Activated CD4-positive, alpha-beta T cell treated with anti-CD3 and anti-CD28 coated beads, Interleukin-2, amount 50 U/mL, for 1 hour (primary cell): ENCODE results near the gene NBPF3.
A peak's percentile ranks its signal among the peaks of the same experiment; 100 is the strongest.
"Not testable (repeated sequence)": the region's sequence is repeated elsewhere in the genome, so short reads cannot be mapped to it uniquely, and the experiment has no call there.

Experiments used
- DNase-seq: peaks from one replicate; pipeline ENCODE4 v3.0.0-alpha.2; 2020

NBPF3 gene, protein sequence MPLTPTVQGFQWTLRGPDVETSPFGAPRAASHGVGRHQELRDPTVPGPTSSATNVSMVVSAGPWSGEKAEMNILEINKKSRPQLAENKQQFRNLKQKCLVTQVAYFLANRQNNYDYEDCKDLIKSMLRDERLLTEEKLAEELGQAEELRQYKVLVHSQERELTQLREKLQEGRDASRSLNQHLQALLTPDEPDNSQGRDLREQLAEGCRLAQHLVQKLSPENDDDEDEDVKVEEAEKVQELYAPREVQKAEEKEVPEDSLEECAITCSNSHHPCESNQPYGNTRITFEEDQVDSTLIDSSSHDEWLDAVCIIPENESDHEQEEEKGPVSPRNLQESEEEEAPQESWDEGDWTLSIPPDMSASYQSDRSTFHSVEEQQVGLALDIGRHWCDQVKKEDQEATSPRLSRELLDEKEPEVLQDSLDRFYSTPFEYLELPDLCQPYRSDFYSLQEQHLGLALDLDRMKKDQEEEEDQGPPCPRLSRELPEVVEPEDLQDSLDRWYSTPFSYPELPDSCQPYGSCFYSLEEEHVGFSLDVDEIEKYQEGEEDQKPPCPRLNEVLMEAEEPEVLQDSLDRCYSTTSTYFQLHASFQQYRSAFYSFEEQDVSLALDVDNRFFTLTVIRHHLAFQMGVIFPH

DNA sequence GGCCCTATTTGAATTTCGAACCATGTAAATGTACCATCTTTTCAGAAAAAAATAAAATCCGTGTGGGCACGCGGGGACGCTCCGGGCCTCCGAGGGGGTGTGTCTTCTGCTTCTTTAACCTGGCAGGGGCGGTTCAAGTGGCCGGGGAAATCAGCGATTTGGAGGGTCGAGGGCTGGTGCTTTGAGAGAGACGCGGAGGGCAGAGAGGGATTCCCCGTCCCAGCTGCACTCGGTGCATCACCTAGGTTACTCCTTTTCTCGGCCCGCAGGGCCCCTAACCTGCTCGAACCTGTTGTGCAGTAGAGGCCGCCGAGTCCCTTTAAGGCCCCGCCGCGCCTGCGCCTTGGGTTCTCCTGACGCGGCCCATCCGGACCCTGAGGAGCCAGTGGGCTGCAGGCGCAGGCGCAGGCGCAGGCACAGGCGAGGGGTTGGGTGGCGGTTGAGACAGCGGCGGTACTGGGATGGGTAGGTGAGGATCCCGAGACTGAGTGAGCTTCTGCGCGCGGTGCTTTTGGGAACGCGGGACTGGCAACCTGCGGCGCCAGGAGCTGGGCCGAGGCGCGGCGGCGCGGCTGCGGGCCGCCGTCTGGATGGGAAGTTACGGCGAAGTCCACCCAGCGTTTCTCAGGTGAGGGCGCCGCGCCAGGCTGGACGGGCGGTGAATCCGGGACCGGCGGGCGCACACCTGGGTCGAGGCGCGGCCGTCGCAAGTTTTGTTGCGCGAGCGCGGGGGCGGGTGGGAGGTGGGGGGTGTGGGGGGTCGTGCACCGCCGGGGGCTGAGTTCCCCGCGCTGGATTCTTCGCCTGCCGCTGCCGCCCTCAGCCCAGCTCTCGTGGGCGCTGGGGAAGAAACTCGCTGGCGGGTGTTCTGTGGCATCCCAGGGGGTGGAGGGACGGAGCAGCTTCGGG, at the start of gene NBPF3:
Gene NBPF3 (plus strand): TSS at position 417 of the 909 bp plus-strand sequence. CDS start 4,950 bp downstream, outside the sequence.
- peak; percentile 83 for DNase-seq

DNA sequence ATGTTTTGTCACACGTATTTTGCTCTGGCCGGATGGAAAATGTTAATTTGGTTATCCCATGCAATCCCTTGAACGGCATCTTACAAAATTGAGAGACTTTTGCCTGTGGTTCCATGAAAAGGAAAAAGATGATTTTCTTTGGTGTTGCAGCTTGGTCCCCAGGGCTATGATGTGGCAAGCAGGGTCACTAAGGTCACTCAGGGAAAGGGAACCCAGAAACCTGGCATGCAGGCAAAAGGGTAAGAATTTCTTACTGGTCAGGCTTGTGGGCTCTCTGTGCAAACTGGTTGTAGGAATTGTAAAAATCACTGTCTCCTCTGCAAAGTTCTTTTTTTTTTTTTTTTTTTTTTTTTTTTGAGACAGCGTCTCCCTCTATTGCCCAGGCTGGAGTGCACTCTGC, 48.4 kb upstream of the NBPF3 start:
- DNase-seq = no peak

DNA sequence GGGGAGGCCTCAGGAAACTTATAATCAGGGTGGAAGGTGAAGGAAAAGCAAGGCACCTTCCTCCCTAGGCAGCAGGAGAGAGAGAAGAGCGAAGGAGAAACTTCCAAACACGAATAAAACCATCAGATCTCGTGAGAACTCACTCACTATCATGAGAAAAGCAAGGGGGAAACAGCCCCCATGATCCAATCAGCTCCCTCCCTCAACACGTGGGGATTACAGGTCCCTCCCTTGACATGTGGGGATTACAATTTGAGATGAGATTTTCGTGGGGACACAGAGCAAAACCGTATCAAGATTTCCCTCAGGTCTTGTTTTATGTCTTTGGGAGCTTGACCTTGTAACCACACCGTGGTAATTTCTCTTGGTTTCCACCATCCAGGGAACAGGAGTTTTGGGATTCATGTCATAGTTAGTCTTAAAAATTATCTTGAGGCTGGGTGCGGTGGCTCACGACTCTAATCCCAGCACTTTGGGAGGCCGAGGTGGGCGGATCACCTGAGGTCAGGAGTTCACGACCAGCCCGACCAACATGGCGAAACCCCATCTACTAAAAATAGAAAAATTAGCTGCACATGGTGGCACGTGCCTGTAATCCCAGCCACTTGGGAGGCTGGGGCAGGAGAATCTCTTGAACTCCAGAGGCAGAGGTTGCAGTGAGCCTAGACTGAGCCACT, 47.2 kb upstream of the NBPF3 start:
- no peak for DNase-seq

DNA sequence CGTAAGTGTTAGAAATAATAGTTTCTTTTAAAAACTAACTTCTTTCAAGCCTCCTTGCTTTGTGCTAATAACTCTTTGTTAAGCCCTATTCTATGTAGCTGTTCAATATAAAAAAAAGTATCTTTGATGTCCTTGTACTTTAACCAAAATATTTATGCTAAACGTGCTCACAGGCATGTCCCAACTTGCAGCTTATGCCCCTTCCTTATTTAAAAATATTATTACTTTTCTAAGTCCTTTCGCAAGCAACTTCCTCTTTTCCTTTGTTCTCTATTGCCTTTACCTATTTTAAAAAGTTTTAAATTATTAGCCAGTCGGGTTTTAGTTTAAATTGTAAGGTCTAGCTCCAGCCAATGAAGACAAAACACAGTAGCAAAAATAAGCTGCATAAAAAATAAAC, 43.4 kb upstream of the NBPF3 start:
- DNase-seq = no peak

DNA sequence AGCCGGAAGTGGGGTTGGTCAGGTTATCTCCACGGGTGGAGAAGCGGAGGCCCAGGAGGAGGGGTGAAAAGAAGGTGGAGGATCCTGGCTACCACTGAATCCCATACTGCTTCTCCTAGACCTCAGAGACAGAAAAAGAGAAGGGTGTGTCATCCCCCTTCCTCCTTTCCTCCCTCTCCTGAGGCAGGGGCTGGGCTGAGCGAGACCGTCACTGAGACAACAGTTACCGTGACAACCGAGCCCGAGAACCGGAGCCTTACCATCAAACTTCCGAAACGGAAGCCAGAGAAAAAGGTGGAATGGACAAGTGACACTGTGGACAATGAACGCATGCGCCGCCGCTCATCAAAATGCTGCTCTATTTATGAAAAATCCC, 42.1 kb upstream of the NBPF3 start:
- DNase-seq = no peak

DNA sequence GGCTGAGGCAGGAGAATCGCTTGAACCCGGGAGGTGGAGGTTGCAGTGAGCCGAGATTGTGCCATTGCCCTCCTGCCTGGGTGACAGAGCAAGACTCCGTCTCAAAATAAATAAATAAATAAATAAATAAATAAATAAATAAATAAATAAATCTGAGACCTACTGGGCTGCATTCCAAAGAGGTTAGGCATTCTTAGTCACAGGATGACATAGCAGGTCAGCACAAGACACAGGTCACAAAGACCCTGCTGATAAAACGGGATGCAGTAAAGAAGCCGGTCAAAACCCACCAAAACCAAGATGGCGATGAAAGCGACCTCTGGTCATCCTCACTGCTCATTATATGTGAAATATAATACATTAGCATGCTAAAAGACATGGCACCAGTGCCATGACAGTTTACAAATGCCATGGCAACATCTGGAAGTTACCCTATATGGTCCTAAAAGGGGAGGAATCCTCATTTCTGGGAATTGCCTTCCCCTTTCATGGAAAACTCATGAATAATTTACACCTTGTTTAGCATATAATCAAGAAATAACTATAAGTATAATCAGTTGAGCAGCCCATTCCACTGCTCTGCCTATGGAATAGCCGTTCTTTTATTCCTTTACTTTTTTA, 38.1 kb upstream of the NBPF3 start:
- DNase-seq = not testable (repeated sequence)

DNA sequence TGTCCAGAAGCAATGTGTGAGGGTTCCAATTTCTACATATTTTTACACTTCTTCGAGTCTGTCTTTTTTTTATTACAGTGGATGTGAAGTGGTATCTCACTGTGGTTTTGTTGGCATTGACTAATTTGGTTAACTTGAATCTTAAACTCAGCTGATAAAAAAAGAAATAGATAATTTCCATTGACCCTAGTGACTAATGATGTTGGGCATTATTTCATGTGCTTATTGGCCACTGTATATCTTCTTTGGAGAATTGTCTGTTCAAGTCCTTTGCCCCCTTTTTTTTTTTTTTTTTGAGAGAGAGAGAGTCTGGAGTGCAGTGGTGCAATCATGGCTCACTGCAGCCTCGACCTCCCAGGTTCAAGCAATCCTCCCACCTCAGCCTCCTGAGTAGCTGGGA, 33.3 kb upstream of the NBPF3 start:
- DNase-seq = no peak

DNA sequence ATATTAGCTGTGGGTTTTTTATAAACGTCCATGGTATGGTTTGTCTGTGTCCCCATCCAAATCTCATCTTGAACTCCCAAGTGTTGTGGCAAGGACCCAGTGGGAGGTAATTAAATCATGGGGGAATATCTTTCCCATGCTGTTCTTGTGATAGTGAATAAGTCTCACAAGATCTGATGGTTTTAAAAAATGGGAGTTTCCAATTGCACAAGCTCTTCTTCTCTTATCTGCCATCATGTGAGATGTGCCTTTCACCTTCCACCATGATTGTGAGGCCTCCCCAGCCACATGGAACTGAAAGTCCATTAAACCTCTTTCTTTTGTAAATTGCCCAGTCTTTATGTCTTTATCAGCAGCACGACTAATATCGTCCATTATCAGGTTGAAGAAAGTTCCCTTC, 30.0 kb upstream of the NBPF3 start:
- DNase-seq = not testable (repeated sequence)

DNA sequence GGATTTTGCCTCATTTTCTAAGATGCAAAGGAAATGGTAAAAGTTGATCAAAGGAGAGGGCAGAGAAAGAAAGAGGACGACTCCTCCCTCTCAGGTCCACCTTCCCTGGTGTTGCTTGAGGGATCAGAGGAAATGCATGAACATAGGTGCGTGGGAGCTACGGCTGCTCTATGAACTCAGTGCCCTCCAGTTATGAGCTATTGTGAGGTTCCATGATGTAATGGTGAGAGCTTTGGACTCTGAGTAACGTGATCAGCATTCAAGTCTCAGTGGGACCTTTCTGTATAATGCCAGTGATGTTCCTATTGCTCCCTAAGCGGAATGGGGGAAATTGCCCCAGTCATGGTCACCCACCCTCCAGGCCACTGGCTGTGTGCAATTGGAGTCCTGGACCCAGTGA, 25.9 kb upstream of the NBPF3 start:
- DNase-seq = no peak

DNA sequence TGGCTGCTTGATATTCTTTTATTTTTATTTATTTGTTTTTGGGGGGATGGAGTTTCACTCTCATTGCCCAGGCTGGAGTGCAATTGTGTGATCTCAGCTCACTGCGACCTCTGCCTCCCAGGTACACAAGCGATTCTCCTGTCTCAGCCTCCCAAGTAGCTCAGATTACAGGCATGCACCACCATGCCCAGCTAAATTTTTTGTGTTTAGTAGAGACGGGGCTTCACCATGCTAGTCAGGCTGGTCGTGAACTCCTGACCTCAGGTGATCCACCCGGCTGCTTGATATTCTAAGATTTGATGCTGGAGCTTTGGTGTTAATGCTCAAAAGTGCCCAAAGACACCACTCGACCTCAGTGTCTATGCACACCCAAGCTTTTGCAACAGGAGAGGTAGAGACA, 19.6 kb upstream of the NBPF3 start:
- DNase-seq = not testable (repeated sequence)

DNA sequence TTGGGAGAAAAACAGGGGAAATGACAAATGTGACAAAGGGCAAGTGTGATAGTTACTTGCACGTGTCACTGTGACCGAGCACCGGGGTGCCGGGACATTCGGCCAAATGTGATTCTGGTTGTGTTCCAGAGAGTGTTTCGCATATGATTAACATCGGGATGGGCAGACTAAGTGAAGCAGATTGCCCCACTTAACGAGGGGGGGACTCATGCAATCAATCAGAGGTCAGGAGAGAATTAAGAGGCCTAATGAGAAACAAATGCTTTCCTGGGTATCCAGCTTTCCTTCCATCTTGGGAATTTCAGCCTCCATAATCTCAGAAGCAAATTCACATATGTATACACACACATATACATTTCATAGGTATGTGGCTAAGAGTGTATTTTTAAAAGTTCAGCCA, 18.6 kb upstream of the NBPF3 start:
- DNase-seq = not testable (repeated sequence)

DNA sequence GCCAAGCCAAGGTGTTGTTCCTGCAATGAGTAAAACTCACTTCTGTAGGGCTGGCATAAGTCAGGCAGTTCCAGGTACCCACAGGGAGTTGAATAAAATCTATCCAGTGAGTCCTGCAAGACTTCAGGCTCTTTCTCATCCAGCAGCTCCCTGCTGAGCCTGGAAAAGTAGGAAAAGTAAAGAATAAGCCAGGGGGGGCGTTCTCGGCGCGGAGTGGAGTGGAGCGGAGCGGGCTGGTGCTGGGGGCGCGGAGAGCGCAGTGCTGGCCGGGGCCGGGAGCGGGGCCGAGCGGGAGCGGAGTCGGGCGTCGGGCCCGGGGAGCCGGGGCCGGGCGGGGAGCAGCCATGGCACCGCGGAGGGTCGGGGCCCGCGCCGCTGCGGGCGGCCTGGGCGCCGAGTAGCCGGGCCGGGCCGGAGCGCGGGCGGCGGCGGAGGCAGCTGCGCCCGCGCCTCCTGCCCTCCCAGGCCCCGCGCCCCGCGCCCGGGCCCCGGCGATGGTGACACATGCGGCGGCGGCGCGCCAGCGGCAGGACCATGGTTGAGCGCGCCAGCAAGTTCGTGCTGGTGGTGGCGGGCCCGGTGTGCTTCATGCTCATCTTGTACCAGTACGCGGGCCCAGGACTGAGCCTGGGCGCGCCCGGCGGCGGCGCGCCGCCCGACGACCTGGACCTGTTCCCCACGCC, 12.0 kb upstream of the NBPF3 start:
- not testable (repeated sequence) for DNase-seq

DNA sequence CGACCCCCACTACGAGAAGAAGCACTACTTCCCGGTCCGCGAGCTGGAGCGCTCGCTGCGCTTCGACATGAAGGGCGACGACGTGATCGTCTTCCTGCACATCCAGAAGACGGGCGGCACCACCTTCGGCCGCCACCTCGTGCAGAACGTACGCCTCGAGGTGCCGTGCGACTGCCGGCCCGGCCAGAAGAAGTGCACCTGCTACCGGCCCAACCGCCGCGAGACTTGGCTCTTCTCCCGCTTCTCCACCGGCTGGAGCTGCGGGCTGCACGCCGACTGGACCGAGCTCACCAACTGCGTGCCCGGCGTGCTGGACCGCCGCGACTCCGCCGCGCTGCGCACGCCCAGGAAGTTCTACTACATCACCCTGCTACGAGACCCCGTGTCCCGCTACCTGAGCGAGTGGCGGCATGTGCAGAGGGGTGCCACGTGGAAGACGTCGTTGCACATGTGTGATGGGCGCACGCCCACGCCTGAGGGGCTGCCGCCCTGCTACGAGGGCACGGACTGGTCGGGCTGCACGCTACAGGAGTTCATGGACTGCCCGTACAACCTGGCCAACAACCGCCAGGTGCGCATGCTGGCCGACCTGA, 11.4 kb upstream of the NBPF3 start:
- not testable (repeated sequence) for DNase-seq

DNA sequence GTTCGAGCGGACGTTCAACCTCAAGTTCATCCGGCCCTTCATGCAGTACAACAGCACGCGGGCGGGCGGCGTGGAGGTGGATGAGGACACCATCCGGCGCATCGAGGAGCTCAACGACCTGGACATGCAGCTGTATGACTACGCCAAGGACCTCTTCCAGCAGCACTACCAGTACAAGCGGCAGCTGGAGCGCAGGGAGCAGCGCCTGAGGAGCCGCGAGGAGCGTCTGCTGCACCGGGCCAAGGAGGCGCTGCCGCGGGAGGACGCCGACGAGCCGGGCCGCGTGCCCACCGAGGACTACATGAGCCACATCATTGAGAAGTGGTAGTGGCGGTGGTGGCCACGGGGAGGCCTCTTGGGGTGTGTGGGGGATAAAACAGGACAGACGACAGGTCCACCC, 10.7 kb upstream of the NBPF3 start:
- not testable (repeated sequence) for DNase-seq

DNA sequence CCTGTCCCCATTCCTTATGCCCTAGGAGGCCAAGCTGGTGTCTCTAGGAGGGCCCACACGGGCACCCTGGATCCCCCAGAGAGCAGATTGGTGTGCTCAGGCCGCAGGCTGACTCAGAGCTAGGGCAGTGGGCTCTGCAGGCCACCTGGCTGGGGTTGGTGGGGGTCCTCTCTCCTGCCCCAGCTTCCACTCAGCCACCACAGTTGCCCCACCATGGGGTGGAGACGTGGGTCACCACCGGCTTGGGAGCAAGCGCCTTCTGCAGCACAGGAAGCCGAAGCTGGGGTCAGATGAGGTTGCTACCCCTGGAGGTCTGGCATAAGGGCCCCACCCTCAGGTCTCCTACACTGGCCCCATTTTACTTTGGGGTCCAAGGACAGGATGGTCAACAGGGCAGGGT, 9.1 kb upstream of the NBPF3 start:
- not testable (repeated sequence) for DNase-seq

DNA sequence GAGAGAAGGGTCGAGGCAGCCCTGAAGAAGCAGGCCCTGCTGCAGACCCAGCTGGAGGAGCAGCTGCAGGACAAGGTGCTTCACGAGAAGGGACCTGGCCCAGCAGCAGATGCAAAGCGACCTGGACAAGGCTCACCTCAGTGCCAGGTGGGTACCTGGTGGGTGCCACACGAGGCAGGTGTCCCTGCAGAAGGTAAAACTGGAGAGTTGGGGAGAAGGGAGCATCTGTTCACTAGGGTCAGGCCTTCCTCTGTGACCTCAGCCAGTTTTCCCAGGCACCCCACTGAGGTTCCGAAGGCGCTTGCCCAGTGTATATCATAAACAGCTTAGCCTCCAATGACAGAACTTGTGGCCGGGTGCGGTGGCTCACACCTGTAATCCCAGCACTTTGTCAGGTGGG, 5.5 kb upstream of the NBPF3 start:
- no peak for DNase-seq

DNA sequence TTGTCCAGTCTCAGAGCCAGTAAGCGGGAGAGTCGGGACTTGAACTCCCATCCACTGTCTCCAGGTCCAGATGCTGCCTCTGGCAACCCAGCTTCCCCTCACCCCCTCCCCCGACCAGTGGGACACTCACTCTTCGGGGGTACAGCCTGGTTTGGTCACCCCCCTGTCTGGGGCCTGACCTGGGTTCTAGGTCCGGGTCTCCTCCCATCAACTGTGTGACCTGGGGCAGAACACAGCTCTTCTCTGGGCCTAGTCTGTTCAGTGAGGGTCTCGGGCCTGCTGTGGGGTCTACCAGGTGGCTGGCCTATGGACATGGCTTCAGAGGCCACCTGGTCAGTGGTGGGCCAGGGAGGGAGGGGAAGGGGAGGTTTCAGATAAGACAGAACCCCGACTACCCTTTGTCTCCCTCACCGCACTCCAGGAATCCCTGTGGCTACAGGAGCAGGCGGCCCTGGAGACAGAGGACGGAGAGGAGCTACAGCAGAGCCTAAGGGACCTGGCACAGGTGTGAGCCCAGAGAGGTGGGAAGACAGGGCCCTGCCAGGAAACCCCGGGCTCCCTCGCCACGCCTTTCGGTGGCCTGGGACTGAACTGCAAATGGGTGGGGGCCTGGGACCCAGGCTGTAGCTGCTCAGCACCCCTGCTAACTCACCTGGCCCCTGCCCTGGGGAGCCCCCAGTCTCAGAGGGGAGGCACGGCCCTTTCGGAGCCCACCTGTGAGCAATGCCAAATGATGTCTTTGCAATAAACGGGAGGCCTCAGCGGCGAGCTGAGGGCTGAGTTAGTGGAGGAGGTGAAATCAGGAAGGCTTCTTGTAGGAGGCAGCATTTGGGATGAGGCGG, 4.1 kb upstream of the NBPF3 start:
- no peak for DNase-seq

DNA sequence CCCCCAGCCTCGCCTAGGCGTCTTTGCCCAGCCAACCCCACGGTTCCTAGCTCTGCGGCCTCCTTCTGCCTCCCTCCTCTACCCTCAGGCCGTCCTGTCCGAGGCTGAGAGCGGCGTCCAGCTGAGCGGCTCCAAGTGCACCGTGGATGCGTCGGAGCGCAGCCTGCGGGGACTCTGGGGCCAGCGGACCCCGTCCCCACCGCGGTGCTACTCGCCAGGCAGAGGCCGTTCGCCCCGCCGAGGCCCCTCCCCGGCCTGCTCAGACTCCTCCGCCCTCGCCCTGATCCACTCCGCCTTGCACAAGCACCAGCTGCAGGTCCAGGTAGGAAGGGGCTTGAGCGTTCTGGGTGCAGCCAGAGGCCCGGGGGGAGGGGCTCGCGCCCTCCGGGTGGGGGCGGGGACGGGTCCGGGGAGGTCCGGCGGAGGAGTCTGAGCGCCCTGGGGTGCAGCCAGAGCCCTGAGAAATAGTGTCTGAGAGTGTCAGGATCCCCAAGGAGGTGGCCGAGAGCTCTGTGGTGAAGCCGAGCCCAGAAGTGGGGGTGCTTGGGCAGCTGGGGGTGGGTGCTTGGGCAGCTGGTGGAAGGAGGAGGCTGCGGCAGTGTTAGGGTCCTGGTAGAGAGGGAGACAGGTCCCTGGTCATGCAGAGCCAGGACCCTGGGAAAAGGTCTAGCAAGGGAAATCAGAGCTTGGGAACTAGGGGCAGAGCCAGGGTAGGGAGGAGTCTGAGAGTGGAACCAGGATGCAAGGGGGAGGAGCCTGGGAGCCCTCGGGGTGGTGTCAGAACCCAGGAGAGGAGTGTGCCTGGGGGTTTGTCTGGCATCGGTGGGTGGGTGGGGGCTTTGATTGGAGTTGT, 3.2 kb upstream of the NBPF3 start:
- no peak for DNase-seq

DNA sequence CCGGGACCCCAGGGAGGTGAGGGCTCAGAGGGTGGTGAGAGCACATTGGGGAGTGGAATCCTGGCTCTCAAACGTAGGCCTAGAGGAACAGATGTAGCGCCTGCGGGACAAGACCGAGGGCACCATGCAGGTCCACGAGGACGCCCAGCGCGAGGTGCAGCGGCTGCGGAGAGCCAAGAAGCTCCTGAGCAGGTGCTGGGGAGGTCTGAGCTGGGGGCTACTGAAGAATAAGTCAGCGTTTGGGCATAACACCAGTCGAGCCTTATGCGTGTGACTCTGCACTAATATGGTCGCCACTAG, 2.6 kb upstream of the NBPF3 start:
- DNase-seq = no peak
